Measurements from ENCODE around the gene BCAS1.
"Not testable (repeated sequence)": the region's sequence is repeated elsewhere in the genome, so short reads cannot be mapped to it uniquely, and the experiment has no call there.

Gene BCAS1

DNA sequence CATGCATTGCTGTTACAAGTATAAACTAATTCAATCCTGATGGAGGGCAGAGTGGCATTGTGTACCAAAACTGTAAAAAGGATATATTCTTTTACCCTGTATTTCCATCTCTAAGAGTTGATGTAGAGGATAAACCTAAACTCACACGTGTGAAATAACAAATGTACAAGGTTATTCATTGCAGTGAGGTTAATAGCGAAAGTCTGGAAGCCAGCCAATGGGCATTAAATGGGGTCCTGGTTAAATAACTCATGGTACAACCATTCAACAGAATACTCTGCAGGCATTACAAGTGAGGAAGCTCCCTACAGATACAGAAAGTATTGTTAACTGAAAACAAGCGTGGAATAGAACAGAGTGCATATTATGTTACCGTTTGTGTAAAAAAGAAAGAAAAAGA lies 56.9 kb downstream of the BCAS1 start:
- no peak for DNase-seq

GRCh38 chr20:54011346-54011745 lies 59.0 kb downstream of the BCAS1 start:
- no peak for DNase-seq

DNA sequence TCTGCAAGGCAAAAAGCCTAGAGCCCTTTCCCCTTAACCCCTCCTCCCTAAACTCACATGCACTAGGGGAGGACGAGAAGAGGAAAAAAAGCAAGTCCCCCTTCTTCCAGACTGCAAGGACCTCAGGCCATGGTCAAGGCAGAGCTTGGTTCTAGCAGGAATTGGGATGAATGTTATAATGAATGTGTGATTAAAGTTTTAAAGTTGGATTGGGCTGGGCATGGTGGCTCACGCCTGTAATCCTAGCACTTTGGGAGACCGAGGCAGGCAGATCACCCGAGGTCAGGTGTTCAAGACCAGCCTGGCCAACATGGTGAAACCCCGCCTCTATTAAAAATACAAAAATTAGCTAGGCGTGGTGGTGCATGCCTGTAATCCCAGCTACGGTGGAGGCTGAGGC lies 64.2 kb downstream of the BCAS1 start:
- DNase-seq: not testable (repeated sequence)

DNA sequence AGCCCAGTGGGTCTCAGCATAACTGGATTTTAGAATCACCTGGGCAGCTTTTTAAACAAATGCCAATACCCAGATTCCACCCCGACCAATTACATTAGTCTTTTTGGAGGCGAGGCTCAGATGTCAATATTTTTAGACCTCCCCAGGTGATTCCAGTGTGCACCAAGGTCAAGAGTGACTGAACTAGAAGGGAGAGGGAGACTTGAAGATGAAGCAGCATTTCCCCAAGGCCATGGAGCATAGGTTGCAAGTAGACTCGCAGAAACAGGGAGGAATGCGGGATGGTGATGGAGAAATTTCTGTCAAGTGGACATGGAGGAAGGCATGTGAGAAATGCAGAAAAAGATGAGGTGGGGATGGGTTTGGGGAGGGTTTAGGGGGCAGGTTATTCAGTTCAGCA lies 64.9 kb downstream of the BCAS1 start:
- no peak for DNase-seq

GRCh38 chr20:54004445-54004844 lies 65.9 kb downstream of the BCAS1 start:
- no peak for DNase-seq

DNA sequence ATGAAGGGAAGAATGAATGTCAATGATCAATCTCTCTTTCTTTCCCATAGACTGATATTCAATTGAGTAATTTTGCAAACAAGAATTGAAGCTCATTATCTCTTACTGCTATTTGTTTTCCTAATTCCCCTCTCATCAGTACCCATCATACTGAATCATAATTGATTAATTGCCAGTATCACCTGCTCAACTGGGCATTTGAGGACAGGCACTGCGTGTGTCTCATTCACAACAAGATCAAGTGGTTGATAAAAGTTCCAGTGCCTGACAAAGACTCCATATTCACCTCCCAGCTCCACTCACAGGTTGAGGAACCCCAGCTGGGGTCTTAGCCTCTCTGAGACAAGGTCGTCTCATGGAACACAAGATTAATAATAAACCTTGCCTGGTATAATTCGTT lies 67.7 kb downstream of the BCAS1 start:
- DNase-seq: no peak

- no peak for DNase-seq
Measured at GRCh38 chr20:54002056-54002575, 68.3 kb downstream of the BCAS1 start.

- DNase-seq: no peak
Measured at GRCh38 chr20:54000914-54001313, 69.5 kb downstream of the BCAS1 start.

DNA sequence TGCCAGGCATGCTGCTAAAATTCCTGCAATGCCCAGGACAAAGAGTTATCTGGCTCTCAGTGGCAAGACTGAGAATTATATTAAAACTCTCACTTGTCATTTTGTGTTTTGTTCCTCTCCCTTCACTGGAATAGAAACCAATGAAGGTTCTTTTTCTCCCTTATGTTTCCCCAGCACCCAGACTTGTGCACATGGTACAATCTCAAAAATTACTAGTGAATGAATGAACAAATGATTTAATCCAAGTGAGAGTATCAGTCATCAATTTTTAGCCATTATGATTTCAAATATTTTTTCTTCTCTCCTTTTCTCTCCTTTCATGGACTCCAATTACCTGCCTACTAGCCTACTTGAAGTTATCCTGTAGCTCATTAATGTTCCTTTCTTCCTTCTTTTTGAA lies 70.1 kb downstream of the BCAS1 start:
- no peak for DNase-seq

DNA sequence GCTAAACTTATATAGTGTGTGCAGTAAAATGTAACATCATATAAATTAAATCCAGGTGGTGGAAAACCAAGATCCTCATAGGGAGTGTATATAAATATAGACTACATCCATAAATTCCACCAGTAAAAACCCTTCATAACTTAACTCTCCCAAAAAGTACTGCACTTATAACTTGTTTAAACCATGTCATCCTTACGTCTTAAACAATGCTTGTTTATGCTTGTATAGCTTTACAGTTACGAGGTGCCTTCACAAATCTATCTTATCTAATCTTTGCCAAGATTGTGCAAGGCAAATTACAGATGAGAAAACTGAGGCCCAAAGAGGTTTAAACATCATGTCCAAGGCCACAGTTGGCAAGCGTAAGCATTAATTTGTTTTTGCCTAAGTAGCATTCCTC lies 71.3 kb downstream of the BCAS1 start:
- no peak for DNase-seq

GRCh38 chr20:53996584-53997486 lies 73.6 kb downstream of the BCAS1 start:
- DNase-seq: no peak

DNA sequence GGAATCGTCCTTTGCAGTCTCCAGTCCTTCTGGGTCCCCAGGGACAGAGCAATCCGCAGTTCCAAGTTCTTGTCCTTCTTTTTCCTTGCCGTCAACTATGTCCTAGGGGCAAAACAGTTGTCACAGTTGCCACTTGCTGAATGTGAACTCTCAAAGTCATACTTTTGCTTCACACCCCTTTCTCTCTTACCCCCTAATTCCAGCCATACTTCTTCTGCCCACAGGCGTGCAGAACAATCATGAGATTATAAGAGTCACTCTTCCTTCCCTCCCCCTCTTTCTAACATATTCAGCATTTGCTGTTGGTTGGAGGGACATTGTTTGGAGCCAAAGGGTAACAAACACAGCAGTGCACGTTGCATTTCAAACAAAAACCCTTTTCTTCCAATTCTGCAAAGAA lies 74.4 kb downstream of the BCAS1 start:
- no peak for DNase-seq

- DNase-seq: no peak
Measured at GRCh38 chr20:53994088-53994487, 76.3 kb downstream of the BCAS1 start.

GRCh38 chr20:53993310-53993709 lies 77.1 kb downstream of the BCAS1 start:
- no peak for DNase-seq

DNA sequence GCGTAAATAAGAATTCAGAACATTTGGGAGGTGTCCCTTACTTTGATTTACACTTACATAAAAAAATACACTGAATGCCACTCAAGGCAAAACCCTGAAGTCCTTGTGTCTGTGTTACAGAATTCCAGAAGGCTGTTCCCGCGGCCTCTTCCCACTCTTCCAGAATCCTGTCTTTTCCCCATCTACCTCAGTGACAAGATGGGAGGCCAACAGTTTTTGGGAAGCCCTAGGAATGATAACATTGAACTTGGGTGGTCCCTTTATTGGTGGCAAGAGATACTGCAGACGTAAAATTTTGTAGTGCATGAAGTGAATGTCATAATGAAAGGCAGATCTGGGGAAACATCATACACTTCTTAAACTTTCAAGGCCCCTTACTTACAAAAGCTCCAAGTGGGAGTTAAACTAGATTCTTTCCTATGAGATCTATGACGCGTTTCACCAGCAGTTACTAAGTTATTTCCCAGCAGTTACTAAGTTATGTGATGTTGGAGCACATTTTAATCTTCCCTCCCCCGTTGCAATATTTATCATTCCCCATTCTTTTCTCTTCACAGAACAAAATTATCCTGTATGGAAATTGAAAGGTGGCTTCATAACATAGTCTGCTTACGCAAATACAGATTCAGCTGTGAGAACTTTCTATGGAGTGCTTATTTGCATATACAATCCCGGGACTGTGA lies 79.5 kb downstream of the BCAS1 start:
- DNase-seq: no peak

DNA sequence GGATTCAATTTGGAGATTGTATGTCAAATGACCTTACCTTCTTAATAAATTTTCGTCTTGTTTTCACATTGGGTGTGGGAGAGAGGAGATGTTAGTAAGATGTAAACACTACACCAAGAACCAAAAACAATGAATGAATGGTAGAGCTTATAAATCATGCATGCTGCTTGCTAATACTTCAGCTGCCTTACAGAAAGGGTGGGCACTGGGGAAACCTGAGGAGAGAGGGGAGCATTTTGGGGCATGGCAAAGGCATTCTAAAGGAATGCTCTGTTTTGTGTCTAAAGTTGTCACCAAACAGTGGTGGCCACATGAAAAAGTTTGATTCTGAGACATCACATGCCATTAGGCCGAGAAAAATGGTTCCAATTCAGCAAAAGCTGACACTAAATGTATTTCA lies 80.4 kb downstream of the BCAS1 start:
- no peak for DNase-seq

DNA sequence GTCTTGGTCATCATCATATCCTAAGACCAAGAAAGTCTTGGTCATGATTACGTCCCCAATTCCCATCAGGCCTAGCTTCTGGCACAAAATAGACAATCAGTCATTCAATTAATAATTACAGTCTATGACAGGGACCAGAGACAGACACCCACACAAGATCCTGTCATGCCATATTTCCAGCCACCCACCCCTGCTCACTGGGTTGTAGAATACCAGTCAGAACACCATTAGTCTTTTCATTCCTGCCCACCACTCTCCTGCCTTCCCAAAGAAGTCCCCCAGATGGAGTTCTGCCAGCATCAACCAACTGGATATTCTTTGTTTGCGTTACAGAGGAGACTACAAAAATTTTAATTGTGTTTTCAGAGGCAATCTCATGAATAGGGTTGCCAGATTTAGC lies 81.0 kb downstream of the BCAS1 start:
- DNase-seq: no peak

GRCh38 chr20:53986037-53986650 lies 84.2 kb downstream of the BCAS1 start:
- no peak for DNase-seq

GRCh38 chr20:53985150-53985518 lies 85.3 kb downstream of the BCAS1 start:
- DNase-seq: no peak

GRCh38 chr20:53984356-53985149 lies 85.8 kb downstream of the BCAS1 start:
- DNase-seq: no peak

GRCh38 chr20:53983401-53983800 lies 87.0 kb downstream of the BCAS1 start:
- no peak for DNase-seq

DNA sequence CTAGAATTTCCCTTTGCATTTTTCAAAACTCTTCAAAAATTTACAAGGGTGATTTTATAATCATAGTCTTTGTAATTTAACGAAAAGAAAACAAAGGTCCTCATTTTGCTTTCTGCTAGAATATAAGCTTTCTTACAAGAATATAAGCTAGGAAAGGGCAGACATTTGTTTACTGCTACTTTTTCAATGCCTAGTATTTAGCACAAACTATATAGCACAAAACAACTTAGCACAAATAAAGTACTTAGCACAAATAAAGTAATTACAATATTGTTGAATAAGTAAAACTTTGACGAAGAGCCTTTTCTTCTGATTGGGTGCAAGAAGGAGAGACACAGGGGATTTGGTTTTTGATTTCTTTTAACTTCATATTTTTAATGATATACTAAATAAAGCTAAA lies 87.8 kb downstream of the BCAS1 start:
- no peak for DNase-seq

Data from NCI-H2171 (cell line).